ENCODE data around the gene PITPNM1. TPM values are rescaled to one million over a fixed set of nuclear protein-coding genes. Genes with fewer than 3 reads are reported as not detected.
A peak's percentile ranks its signal among the peaks of the same experiment; 100 is the strongest.
"Not testable (repeated sequence)": the region's sequence is repeated elsewhere in the genome, so short reads cannot be mapped to it uniquely, and the experiment has no call there.

The PITPNM1 gene
- total RNA-seq: 80.0 TPM

DNA sequence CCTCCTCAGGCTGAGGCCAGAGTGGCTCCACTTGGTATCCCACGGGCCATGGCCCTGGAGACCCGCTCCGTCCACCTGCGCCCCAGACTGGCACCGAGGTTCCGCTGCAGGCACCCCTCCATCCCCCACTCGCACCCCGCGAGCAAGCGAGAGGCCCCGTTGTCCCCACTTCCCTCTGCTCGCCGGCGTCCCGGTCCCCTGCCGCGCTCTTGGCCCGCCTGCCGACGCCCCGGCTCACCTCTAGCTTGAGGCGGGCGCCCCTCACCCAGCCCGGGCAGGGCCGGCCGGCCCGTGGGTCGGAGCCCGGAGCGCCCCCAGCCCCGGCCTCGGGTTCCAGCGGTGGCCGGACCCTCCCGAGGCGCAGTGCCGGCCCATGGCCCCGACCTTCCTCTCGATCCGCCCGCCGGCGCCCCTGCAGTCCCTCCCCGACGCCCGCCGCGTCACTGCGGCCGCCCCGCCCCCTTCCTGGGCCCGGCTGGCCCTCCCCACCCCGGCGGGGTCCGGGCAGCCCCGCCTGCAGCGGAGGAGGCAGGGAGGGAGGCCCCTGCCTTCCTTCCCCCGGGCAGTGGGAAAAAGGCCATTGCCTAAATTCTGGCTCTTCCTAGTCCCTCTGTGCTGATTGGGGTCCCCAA is at the start of gene PITPNM1:
TSS of gene PITPNM1 (minus strand) at position 414 of the 632 bp plus-strand sequence. CDS start 1,183 bp downstream, outside the sequence.
- ATAC-seq: peak; percentile 47
- intact Hi-C loops (cut with DNase I): loop anchor here (5.0 kb wide), 1 partner anchor 108 kb away; no protein-coding TSS in a partner anchor
- peak; percentile 89 for DNase-seq (ENCODE audit: low spot score)

DNA sequence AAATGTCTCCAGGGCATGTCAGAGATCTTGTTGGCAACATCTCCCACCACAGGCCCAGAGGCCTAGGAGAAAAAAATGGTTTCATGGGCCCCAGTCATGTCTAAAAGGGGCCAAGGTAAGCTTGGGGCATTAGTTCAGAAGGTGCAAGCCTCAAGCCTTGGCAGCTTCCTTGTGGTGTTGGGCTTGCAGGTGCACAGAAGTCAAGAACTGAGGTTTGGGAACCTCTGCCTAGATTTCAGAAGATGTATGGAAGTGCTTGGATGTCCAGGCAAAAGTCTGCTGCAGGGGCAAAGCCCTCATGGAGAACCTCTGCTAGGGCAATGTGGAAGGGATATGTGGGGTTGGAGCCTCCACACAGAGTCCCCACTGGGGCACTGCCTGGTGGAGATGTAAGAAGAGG is 46.5 kb upstream of the PITPNM1 start:
- DNase-seq (ENCODE audit: low spot score); ATAC-seq; intact Hi-C loops (cut with DNase I): not testable (repeated sequence)

DNA sequence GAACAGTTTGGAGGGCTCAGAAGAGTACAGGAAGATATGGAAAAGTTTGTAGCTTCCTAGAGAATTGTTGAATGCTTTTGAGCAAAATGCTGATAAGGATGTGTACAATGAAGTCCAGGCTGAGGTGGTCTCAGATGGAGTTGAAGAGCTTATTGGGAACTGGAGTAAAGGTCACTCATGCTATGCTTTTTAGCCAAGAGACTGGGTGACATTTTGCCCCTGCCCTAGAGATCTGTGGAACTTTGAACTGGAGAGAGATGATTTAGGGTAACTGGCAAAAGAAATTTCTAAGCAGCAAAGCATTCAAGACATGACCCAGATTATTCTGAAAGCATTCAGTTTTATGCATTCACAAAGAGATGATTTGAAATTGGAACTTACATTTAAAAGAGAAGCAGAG is 46.0 kb upstream of the PITPNM1 start:
- ATAC-seq (no peak), DNase-seq (ENCODE audit: low spot score) (no peak)
- intact Hi-C loops (cut with DNase I): no loop called here

DNA sequence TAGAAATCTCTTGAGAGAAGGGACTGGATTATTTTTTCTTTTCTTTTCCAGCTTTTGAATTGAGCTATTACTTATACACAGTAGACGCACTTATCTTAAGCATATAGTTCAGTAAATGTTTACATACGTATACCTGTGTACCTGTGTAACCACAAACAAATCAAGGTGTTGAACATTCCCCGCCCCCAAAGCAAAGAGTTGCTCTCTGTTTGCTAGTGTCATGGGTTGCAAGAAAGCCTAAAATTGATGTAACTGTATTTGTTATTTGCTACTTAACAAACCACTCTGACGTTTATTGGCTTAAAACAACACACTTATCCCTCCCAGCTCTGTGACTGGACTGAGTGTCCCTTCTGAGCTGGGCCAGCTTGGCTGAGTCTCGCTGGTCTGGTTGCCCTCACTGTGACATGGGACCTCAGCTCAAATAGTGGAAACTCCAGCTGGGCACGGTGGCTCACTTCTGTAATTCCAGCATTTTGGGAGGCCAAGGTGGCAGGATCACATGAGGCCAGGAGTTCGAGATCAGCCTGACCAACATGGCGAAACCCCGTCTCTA is 43.5 kb upstream of the PITPNM1 start:
- no peak for ATAC-seq
- DNase-seq (ENCODE audit: low spot score): no peak
- intact Hi-C loops (cut with DNase I): no loop called here

DNA sequence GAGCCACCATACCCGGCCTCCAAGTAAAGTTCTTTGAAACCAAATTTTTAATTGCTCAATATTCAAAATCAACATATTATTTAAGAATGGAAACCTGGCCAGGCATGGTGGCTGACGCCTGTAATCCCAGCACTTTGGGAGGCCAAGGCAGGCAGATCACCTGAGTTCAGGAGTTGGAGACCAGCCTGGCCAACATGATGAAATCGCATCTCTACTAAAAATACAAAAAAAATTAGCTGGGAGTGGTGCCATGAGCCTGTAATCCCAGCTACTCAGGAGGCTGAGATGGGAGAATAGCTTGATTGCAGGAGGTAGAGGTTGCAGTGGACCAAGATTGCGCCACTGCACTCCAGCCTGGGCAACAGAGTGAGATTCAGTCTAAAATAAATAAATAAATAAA is 42.9 kb upstream of the PITPNM1 start:
- intact Hi-C loops (cut with DNase I); ATAC-seq; DNase-seq (ENCODE audit: low spot score): not testable (repeated sequence)

DNA sequence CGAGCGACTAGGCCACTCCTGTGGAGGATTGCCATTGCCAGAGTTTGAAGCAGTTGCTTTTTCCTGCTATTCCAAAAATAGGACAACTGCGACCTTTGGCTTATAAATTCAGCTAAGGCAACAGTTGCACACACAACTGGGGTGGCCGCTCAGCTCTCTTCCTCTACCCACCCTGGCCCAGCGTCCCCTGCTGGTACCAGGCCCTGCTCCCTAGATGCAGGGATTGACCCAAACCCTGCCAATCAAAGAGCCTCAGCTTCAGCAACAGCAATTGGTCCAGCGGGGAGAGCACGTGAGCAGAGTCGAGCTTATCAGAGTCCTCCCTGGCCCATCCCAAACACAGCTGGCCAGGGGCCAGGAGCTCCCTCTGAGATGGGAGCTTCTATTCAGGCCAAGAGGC is 40.1 kb upstream of the PITPNM1 start:
- intact Hi-C loops (cut with DNase I): no loop called here
- DNase-seq (ENCODE audit: low spot score) (no peak), ATAC-seq (peak; percentile 61)

DNA sequence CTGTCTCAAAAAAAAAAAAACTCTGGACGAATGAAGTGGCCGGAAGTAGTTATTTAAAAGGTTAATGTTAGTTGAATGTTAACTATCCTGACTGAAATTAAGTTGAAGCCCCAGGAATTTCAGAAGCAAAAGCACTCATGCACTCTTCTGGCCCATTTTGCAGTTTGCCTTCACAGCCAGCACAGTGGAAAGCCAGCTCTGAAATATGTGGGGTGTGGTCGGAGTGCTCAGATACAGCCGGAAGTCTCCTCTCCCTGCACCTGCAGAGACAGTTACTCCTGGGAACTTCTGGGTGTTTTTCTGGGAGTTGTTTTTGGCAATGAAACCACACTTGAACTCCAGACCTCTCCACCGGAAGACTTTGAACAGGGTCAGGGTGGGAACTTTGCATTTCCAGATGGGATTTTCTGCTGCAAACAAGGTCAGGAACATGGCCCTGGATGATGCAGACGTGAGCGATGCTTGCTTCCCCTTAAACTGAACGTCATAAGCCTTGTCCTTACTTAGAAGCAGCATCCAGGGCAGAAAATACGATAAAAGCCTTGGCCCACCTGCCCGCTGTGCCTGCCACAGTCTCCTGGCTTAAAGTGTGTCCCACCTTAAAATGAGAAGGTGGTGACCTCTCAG is 39.6 kb upstream of the PITPNM1 start:
- intact Hi-C loops (cut with DNase I): no loop called here
- DNase-seq (ENCODE audit: low spot score): no peak
- peak; percentile 92 for ATAC-seq

DNA sequence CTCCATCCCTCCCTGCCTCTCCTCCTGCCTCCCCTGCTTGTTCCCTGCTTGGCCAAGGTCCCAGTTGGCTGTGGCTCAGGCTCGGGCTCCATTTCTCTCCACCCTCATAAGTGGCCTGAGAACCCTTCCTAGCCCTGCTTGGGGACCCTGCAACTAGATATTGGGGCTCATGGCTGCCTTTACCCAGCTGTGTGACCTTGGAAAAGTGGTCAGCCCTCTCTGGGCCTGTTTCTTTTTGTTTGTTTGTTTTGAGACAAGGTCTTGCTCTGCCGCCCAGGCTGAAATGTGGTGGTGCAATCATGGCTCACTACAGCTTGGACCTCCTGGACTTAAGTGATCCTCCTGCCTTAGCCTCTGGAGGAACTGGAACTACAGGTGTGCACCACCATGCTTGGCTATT is 38.4 kb upstream of the PITPNM1 start:
- DNase-seq (ENCODE audit: low spot score): no peak
- no peak for ATAC-seq
- intact Hi-C loops (cut with DNase I): no loop called here

DNA sequence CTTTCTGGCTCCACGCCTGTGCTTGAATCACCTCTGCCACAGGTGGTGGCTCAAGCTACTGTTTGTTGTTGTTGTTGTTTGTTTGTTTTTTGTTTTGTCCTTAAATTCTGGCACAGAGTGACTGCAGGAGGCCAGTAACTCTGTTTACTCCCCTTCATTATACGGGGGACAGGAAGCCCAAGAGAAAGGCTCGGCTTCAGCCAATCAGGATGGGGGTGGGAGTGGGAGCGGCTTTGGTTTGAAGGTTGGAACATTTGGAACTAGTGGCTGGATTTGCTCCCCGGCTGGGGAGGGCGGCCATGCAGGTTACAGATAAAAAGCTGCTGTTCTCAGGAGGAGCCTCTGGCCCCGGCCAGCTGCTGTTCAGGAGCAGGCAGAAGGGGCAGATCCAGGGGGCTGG is 37.8 kb upstream of the PITPNM1 start:
- ATAC-seq (no peak), DNase-seq (ENCODE audit: low spot score) (no peak)
- intact Hi-C loops (cut with DNase I): no loop called here

DNA sequence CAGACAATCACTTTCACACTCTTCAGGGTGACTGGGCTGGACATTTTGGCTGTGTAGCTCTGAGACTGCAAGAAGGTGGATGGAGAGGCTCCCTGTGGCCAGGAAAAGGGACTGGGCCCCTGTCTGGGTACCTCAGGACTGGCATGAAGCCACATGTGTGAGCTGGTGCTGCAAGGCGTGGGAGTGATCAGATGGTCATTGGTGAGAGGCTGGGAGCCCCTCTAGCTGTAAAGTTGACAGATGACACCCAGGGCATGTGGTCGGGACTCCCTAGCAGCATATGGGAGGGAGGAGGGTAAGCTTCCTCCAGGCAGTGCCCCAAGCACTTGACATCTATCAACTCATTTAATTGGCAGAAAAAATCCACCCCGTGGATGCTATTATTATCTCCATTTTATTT is 37.0 kb upstream of the PITPNM1 start:
- intact Hi-C loops (cut with DNase I): no loop called here
- no peak for DNase-seq (ENCODE audit: low spot score)
- no peak for ATAC-seq

DNA sequence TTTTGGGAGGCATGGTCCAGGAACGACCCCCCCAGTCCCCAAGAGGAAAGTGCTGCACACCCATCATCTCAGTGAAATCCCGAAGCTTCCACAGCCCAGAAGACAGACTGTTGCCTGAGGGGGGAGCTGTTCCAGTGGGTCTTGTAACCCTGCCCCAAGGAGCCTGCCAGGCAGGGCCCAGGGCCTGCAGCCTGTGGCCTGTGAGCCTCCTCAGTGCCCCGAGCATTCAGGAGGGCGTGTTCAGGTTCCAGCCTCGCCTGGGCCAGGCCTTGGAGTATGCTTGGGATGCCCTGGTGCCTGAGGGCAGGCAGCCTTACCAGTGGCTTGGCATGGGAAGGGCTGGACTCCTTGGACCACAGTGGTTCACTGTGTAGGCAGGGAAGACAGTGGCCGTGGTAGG is 36.0 kb upstream of the PITPNM1 start:
- intact Hi-C loops (cut with DNase I): no loop called here
- DNase-seq (ENCODE audit: low spot score) (no peak), ATAC-seq (no peak)

DNA sequence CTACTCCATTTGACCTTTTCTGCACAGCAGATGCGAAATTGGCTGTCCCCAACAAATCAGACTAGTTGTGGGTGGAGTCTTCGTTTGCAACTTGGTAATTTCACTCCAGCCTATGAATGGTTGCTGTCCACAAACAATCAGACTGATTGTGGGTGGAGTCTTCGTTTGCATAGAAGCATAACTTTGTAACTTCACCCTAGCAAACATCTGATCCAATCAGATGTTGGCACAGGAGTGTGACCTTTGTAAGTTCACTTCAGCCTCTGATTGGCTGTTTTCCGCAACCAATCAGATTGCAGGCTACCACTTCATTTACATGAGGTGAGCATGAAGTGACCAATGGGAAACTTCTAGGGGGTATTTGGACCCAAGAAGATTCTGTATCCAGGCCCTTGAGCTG is 34.4 kb upstream of the PITPNM1 start:
- no peak for DNase-seq (ENCODE audit: low spot score)
- intact Hi-C loops (cut with DNase I): no loop called here
- no peak for ATAC-seq

DNA sequence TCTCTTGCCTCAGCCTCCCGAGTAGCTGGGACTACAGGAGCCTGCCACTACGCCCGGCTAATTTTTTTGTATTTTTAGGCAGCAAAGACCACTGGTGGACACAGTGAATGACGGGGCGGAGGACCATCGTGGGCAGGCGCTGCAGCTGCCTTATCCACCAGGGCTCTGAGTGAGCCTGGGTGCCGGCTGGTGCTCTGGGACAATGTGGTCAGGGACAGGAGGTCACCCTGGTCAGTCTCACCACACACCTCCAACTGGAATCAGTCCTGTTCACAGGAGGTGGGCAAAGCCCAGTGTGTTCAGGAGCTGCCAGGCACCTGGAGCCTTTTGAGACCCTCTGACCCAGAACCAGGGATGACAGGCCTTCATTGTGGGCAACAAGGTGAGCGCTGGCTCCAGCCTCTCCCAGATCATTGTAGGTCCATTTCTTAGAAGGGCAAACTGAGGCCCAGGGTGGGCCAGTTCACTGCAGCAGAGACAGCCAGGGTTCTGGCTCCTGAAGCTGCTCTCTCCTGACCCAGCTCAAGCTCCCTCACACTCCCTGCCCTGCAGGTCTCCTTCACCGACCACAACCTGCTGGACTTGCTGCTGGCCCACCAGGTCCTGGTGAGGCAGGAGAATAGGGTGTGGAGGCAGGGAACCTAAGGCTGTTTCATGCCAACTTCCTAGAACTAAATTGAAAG is 33.8 kb upstream of the PITPNM1 start:
- intact Hi-C loops (cut with DNase I): no loop called here
- ATAC-seq (no peak), DNase-seq (ENCODE audit: low spot score) (no peak)

DNA sequence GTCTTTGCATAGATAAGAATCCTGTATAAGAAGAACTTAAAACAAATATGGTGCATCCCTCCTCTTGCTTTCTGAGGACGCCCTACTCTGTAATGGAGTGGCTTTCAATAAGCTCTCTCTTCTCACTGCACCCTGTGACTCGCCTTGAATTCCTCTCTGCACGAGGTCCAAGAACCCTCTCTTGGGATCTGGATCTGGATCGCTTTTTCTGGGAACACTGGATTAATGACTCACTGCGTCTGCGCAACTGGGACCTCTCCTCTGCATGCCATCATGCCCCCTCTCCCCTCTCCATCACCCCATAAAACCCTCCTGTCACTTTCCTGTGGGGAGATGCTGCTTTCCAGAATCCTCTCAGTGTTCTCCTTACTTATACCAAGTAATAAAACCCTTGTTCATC is 33.1 kb upstream of the PITPNM1 start:
- intact Hi-C loops (cut with DNase I): no loop called here
- DNase-seq (ENCODE audit: low spot score) (no peak), ATAC-seq (peak; percentile 49)

DNA sequence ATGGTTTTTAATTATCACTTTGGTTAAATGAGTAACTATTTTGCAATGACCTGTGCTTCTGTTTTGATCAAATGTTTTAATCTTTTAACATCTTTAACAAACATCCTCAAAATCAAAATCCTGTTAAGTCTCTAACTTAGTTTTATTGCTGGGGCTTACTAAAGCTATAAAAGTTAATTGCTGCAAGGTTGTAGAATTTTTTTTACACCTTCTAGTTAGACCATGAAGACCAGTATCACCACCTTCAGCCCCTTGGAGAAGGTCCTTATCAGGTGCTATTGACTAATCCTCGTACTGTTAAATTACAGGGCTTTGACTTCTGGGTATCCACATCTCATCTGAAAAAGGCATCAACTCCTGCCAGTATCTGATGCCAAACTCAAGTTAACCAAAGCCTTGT is 30.4 kb upstream of the PITPNM1 start:
- intact Hi-C loops (cut with DNase I): no loop called here
- ATAC-seq (no peak), DNase-seq (ENCODE audit: low spot score) (no peak)

DNA sequence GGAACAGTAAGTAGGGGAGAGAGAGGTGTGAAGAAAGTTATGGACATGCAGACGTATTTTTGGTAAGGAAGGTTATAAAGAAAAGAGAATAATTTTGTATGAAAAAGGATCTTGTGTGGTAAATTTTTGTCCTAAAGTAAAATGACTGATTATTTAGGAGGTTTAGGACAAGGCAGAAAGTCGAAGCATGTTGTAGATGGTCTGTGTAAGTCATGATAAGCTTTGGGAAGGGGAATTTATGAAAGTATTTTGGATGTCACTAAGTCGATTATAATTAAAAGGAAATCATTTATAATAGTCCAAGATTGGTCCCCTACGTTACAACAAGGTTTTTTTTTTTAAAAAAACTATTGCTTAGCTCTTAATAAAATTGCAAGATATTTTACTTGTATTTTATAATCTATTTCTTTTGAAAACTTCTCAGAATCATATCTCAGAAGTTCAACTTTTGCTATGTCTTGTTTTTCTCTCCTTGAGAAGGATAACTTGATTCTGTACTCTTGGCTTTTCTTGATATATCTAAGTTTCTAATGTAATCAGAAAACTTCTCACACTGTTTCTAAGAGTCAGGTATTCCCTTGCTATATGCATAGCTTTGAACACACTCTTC is 29.0 kb upstream of the PITPNM1 start:
- ATAC-seq (no peak), DNase-seq (ENCODE audit: low spot score) (no peak)
- intact Hi-C loops (cut with DNase I): no loop called here

DNA sequence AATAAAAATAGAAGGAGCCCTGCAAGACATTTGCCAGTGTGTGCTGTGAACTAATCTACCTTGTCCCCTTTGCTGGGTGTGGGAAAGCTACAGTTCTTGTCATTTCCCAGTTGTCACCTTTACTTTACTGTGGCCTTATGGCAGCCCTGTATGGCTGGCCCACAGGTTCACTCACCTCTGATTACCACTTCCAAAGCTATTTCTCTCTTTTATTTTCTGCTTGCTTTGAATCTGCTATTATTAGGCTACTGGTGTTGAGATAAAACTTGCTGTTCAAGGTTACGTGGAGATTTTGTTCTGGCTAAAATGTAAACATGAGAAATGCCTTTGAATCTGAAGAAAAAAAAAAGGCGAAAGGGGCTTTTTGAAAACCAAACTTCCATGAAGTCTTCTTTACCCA is 27.7 kb upstream of the PITPNM1 start:
- DNase-seq (ENCODE audit: low spot score) (no peak), ATAC-seq (no peak)
- intact Hi-C loops (cut with DNase I): no loop called here

DNA sequence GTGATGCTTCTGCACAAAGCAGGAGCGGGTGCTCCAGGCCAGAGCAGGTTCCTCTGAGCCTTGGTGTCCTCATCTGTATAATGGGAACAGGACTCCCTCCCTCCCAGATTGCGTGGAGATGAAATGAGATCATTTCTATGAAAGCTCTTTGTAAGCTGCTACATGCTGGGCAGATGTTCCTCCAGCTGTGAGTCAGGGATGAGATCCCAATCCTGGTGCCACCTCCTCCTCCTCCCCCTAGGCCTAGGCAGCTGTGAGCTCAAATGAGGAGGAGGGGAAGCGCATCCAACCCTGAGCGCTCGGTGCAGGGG is 25.1 kb upstream of the PITPNM1 start:
- intact Hi-C loops (cut with DNase I): no loop called here
- DNase-seq (ENCODE audit: low spot score) (no peak), ATAC-seq (no peak)

DNA sequence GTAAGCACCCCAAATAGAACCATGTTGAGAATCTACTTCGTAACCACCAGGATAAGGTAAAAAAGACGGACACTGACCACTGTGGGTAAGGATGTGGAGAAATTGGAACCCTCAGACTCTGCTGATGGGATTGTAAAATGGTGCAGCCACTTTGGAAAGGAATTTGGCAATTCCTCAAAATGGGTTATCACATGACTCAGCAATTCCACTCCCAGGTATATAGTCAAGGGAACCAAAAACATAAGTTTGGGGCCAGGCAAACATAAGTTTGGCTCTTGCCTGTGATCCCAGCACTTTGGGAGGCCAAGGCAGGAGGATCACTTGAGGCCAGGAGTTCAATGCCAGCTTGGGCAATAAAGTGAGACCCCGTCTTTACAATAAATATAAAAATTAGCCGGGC is 23.2 kb upstream of the PITPNM1 start:
- ATAC-seq (no peak), DNase-seq (ENCODE audit: low spot score) (no peak)
- intact Hi-C loops (cut with DNase I): no loop called here

Measured in sciatic nerve (tissue), 2 donors.